ENCODE measurements around the gene TRAK1.

The TRAK1 gene

GRCh38 chr3:42159706-42160472, 68.7 kb downstream of the TRAK1 start:
- peak; percentile 50 for DNase-seq

DNA sequence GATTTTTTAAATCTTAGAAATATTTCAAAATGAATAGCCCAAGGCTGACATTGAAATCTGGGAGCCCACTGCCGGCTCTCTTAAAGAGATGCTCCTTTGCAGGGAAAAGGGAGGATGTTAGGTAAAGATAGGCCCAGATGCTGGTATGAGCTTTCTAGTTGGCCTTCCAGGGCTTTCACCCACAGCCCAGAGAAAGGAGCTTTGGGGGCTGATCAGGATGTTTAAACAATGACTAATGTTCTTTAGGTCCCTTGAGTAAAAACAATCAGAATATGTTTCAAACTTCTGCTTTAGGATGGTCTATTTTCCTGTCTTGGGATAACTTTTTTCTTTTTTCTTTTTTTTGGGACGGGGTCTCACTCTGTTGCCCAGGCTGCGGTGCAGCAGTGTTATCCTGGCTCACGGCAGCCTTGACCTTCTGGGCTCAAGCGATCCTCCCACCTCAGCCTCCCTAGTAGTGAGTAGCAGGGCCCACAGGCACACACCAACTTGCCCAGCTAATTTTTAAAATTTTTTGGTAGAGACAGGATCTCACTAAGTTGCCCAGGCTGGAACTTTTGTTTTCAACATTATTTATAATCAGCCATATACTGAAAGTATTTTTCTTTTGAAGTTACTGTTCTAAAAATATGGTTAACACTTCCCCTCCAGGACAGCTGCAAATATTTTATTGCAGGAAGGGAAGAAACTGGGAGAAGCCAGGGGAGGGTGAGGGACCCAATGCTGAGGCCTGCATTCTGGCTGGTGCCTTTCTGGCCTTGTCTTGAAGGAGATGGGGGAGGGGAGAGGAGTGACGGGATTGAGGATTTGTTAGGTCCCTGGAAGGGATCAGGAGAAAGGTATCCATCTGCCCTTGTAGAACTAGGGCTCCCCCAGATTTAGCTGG, 70.1 kb downstream of the TRAK1 start:
- DNase-seq: no peak

DNA sequence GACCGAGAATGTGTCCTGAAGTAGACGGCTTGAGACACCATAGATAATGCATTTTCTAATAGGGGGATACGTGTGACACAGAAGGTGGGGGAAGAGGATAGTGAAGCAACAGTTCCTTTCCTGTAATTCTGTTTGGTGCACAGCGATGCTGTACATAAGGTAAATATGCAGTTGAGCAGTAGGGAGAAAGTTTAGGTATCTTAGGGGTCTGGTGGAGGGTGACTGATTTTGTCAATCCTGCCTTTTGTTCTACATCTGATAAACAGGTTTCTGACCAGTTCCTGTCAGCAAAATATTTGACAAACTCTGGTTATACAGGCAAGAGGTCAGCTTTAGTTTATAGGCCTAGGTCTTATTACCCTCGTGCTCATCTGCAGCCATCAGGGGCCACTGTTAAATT, 71.3 kb downstream of the TRAK1 start:
- DNase-seq: no peak

DNA sequence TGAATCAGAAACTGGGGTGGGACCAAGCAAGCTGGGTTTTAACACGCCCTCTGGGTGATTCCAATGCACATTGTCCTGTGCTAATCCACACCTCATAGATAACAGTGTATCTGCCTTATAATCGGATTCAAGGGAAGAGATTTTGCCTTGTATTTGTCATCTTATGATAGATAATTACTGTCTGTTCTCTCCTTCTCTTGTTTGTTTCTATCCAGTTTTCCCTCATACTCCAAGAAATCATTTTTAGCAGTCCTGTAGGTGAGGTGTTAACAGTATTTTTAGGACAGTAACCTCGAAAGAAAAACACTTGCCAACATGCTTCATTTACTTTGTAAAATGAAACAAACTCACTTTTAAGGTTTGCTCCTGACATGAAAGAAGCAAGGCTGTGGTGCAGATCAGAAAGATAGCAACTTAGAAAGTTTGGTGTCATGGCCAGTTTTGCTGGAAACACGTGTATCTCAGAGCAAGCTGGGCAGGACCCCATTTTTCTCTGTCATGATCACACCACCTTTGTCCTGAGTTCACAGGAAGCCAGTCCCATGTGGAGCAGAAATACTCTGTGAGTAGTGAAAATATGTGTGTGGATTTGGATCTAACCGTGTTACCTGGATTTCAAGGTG, 72.6 kb downstream of the TRAK1 start:
- peak; percentile 35 for DNase-seq

DNA sequence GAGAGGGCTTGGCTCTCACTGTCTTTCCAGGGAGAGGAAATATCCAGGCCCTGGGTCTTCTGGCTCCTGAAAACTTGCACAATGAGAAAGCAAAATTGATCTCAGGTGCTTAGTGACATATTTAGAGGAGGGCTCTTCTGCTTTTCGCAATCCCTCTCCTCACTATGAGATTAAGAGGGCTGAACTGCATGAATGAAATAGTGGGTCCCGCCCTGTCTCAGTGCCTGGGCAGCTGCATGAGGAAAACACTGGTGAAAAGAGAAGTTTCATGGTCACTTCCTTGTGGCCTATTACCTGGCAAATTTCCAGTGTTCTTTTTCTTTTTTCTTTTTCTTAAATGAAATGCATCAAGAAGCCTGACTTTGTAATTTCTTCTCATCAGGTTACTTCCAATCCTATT, 73.5 kb downstream of the TRAK1 start:
- DNase-seq: peak; percentile 61

DNA sequence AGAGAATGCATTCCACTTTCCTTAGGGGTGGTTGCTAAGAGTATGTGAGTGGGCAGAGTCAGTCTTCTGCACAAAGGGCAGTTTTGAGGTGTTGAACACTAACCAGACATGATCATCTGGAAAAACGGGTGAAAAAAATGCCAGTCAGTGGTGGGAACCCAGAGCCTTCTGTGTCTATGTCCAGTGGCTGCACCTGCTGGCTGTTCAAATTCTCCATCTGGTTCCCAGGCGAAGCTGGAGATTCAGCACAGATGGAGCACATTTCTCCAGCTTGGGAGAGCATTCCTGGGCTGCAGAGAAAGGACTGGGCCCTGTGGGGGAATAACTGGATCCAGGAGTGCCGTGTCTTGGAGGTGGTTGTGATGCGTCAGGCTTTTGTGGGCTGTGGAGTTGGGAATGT, 74.1 kb downstream of the TRAK1 start:
- no peak for DNase-seq

DNA sequence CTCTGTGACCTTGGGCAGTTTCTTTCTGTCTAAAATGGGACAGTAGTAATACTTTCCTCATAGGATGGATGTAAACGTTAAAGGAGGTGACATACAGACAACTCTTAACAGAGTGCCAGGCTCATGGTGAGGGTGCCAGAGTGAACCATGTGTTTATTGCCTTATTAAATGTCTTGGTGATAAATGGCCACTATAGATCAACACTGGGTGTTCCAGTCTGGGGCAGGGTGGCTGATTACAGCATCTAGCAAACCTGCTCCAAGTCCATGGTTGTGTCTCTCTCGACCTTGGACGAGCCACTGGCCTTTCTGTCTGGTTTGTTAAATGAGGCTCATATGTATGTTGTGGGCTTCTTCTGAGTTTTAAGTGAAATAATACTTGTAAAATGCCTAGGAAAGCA, 75.1 kb downstream of the TRAK1 start:
- DNase-seq: no peak

DNA sequence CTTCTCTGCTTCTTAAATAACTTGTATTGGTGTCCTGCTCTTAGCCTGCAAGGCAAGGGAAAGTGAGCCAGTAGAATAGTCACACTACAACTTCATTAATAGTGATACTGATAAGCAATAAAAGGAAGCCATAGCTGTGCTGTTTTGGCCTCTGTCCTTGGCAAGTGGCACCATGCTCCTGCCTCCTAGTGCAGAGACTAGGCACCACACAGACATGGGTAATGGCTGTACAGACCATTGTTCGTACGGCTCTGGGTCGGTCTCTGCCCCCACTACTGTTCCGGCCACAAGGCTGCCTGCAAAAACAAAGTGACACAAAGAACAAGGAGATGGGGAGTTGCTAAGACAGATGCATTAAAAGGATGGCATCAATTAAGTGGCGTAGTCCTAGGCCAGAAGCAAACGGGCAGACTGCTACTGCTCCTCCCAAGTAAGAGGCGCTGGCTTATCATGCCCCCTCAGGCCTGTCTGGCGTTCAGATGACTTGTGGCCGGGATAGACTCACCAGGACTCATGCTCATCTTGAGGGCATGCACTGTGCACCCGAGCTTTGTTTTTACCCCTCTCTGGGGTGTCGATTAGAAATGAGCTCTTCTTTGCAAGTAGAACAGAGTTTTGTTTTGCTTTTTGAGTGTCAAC, 75.6 kb downstream of the TRAK1 start:
- DNase-seq: peak; percentile 96

GRCh38 chr3:42169579-42170120, 78.5 kb downstream of the TRAK1 start:
- DNase-seq: peak; percentile 49

GRCh38 chr3:42172047-42172654, 81.0 kb downstream of the TRAK1 start:
- no peak for DNase-seq

DNA sequence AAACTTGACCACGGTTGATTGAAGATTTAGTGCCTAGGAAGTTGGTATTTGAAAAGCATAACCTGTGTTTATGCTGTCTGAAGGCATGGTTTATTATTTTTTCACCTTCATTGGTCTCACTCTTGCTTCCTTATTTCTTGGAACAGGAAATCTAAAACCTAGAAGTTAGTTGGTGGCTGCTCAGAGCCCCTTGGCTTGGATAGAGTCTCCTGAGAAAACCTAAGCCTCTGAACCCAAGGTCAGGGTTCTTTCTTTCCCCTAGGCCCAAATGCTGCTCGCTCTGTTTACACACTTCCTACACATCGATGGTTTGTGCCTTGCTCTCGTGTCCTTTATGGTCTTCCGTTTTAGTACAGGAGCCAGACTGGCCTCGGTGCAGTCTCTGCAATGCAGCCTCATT, 82.2 kb downstream of the TRAK1 start:
- DNase-seq: peak; percentile 33

DNA sequence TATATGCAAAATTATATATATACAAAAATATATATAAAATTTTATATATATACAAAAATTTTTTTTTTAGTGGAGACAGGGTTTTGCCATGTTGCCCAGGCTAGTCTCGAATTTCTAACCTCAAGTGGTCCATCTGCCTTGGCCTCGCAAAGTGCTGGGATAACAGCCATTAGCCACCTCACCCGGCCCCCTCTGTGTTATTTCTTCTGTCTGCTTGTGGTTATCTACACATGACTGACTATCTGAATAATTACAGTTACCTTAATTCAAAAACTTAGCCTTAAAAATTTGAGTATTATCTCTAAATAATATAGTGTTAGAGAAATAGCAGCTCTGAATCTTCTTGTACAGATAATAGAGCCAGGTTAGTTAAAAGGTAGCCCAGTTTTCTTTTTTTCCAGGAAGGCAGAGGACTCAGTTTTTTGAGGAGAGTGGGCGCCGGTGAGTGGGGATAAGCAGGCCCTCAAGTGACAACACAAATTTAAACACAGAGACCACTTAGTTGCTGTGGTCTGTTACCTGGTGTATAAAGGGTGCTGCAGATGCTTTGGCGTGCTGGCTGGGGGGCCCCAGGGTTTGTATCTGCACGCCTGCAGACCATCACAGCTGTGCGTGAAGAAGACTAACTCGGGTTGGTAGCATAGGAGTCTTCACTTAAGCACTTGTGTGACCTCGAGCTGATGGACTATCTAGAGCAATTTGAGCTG, 83.7 kb downstream of the TRAK1 start:
- DNase-seq: no peak

DNA sequence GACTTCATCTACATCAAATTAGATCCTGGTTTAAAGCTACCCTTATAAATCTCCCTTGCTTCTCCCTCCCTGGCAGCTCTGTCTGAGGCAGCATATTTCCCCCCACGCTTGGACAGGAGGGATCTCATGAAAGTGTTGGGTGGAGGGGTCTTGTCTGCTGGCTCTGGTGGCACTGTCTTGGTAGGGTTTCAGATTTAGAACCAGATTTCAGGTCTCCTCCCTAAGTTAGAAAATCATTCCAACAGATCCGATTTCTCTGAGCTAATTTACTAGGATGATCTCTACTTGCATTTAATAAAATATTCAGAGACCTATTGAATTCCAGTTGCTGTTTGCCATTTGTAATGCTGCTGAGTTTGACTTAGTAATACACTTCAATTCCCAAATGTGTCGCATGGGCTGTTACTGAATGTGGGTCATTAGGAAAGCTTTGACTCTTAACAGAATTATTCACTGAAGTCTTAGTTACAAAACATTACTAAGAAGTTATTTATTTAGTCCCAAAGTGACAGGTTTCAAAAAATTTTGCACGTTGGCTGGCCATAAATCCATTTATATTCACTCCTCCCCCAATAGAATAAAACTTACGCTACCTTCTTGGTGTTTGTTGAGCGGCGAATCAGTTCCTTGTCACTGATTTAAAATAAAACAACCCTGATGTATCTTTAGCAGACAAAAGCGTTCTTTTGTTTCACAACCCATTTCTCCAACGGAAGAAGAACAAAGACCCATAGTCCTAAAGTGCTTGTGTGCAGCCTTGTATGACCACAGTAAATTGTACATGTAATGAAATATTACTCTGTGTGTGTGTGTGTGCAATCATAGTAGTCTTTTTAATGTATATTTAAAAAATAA, 84.5 kb downstream of the TRAK1 start:
- no peak for DNase-seq

GRCh38 chr3:42176242-42177034, 85.3 kb downstream of the TRAK1 start:
- DNase-seq: no peak

DNA sequence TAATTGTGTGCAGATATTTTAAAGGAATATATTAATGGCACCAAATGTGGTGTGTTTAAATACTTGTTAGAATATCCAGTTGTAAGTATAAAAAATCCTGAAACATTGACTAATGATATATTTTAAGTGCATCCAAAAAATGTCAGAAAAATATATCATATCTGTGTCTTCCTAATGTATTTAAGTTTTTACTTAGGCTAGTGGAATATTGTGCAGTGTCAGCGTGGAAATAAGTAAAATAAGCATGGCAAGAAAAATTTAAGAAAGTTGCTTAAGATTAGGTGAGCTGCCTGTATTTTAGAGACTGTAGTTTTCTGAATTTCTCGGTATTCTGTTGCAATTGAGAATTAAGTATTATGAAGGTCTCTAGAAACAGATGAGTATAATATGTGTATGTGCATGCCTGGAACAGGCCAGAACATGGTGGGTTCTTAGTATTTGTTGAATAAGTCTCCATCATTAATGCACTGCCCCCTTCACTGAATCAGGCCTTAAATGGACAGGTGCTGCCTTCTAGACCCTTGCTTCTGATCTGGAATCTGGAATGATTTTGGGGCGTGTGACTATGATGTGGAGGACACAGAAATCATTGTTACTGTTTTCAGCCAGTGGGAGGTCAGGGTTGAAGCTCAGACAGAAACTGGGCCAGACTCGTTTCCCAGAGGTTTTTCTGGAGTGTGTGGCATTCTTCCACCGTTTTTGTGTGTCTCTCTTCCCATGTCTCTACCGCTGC, 86.1 kb downstream of the TRAK1 start:
- DNase-seq: no peak

GRCh38 chr3:42177801-42178150, 86.6 kb downstream of the TRAK1 start:
- no peak for DNase-seq

- DNase-seq: no peak
Measured at GRCh38 chr3:42179110-42179725, 88.1 kb downstream of the TRAK1 start.

- no peak for DNase-seq
Measured at GRCh38 chr3:42180901-42181300, 89.7 kb downstream of the TRAK1 start.

GRCh38 chr3:42182555-42182954, 91.4 kb downstream of the TRAK1 start:
- DNase-seq: no peak

Data from hematopoietic multipotent progenitor cell treated with erythropoietin and hydrocortisone succinate and interleukin-3 and kit ligand, for 4 days (in vitro differentiated cells).